PFSK-1 (cell line): ENCODE measurements around the gene DNAJB4.

Source experiments
- POLR2AphosphoS5 ChIP-seq: IDR thresholded peaks from 2 replicates; pipeline ENCODE4 v1.6.1; 2012; ENCODE audit warnings: low read depth, mild to moderate bottlenecking, control low read depth, low read length, moderate library complexity
- REST ChIP-seq, 2 experiments: IDR thresholded peaks; 2 replicates each; pipeline versions ENCODE4 v1.6.1 to v1.8.0; 2011 to 2012; ENCODE audit warnings: low read depth in 2 of 2, low read length in 2 of 2, control low read depth in 1 of 2, inconsistent platforms in 1 of 2, mild to moderate bottlenecking in 1 of 2, moderate library complexity in 1 of 2; ENCODE audit not compliant: insufficient read depth in 1 of 2
- SIN3A ChIP-seq: IDR thresholded peaks from 2 replicates; pipeline ENCODE4 v1.6.1; 2012; ENCODE audit warnings: mild to moderate bottlenecking, low read length, moderate library complexity, borderline replicate concordance; ENCODE audit not compliant: insufficient read depth

DNA sequence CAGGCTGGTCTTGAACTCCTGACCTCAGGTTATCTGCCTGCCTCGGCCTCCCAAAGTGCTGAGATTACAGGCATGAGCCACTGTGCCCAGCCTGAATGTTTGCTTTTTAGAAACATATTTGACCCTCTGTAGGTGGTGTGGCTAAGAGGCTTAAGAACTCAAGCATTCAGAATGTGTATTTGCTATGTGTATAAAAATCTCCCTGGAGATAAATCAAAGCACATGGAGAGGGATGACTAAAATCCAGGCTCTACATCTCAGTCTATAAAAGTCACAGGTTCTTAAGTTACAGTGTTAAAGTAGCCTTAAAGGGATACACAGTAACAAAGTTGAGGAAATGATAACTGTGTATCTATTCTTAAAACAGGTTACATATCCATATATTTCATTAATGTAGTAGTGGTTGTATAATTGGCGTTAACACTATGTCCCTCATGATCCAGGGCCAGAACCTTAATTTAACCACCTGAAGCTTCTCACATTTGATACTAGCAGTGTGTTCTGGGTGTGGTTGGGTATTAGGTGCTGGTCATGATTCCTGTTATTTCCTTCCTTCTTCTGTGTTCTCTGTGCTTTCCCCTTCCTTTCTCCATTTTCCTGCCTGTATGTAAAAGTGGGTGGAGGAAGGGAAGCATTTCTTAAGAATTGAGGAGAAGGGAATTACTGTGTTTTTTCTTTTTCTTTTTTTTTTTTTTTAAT is 57.2 kb downstream of the DNAJB4 start:
- TF ChIP-seq POLR2AphosphoS5 (no peak), REST (IDR thresholded peaks at IDR 0.05; ENCODE audit: insufficient read depth in 1 of 2, low read depth in 2 of 2, low read length in 2 of 2) (no peak), SIN3A (no peak)
